Stomach (tissue), 4 donors: ENCODE results near the gene RXRA.

ENCODE experiments used
- POLR2A ChIP-seq, 4 donors: fragments of 450-650 bp; IDR thresholded peaks; one replicate each; pipeline ENCODE4 v1.6.1; 2016; ENCODE audit warnings: antibody characterized with exemption in 4 of 4, control low read depth in 2 of 4, mild to moderate bottlenecking in 1 of 4, moderate library complexity in 1 of 4
- TF ChIP-seq, protein P1 (sequence below), 7 experiments: fragments of 450-650 bp in 4 of 7; fragments of 200-600 bp in 3 of 7; sonication (generic) in 3 of 7; IDR thresholded peaks; one replicate each; pipeline ENCODE4 v1.5.1; 2016 to 2019; ENCODE audit warnings: antibody characterized with exemption in 7 of 7, control low read depth in 2 of 7, mild to moderate bottlenecking in 1 of 7

- TF ChIP-seq, protein P1, sequence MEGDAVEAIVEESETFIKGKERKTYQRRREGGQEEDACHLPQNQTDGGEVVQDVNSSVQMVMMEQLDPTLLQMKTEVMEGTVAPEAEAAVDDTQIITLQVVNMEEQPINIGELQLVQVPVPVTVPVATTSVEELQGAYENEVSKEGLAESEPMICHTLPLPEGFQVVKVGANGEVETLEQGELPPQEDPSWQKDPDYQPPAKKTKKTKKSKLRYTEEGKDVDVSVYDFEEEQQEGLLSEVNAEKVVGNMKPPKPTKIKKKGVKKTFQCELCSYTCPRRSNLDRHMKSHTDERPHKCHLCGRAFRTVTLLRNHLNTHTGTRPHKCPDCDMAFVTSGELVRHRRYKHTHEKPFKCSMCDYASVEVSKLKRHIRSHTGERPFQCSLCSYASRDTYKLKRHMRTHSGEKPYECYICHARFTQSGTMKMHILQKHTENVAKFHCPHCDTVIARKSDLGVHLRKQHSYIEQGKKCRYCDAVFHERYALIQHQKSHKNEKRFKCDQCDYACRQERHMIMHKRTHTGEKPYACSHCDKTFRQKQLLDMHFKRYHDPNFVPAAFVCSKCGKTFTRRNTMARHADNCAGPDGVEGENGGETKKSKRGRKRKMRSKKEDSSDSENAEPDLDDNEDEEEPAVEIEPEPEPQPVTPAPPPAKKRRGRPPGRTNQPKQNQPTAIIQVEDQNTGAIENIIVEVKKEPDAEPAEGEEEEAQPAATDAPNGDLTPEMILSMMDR (IDR thresholded peaks at IDR 0.05), result no peak
- TF ChIP-seq POLR2A (IDR thresholded peaks at IDR 0.05), result no peak
Measured at GRCh38 chr9:134333234-134333873, 7.1 kb downstream of the RXRA start.
